Stomach smooth muscle (tissue), 2 donors: ENCODE data around the gene RNU2-1.
"Not testable (repeated sequence)": the region's sequence is repeated elsewhere in the genome, so short reads cannot be mapped to it uniquely, and the experiment has no call there.

ENCODE experiments used
- H3K27ac ChIP-seq: one replicate; pipeline ENCODE4 v1.7.0; 2013; ENCODE audit warnings: mild to moderate bottlenecking, low read length, inconsistent platforms
- H3K27me3 ChIP-seq, 2 donors: one replicate each; pipeline ENCODE4 v1.7.0; 2013; ENCODE audit warnings: low read length in 2 of 2; ENCODE audit not compliant: insufficient read depth in 2 of 2, control insufficient read depth in 1 of 2
- H3K36me3 ChIP-seq, 2 donors: one replicate each; pipeline ENCODE4 v1.7.0; 2013; ENCODE audit warnings: low read length in 2 of 2; ENCODE audit not compliant: control insufficient read depth in 2 of 2, insufficient read depth in 2 of 2
- H3K4me1 ChIP-seq: one replicate; pipeline ENCODE4 v1.7.0; 2013; ENCODE audit warnings: low read length; ENCODE audit not compliant: control insufficient read depth, insufficient read depth
- H3K4me3 ChIP-seq, 2 donors: one replicate each; pipeline ENCODE4 v1.7.0; 2013; ENCODE audit warnings: low read length in 2 of 2
- H3K9ac ChIP-seq, 2 donors: one replicate each; pipeline ENCODE4 v1.7.0; 2013; ENCODE audit warnings: low read length in 2 of 2, mild to moderate bottlenecking in 1 of 2
- H3K9me3 ChIP-seq, 2 donors: one replicate each; pipeline ENCODE4 v1.7.0; 2013; ENCODE audit warnings: low read length in 2 of 2; ENCODE audit not compliant: control insufficient read depth in 2 of 2
- donor health status: healthy.
- donor health status: Pancreatic carcinoma.

Gene RNU2-1

GRCh38 chr17:43213545-43213944 lies 20.2 kb downstream of the RNU2-1 start:
- Histone ChIP-seq H3K36me3 (peaks cover 21% of the 10 kb centered on the region in 2 donors), H3K9me3 (no peaks in the 10 kb centered on the region), H3K27ac (no peak overlapping the region), H3K4me3 (no peak overlapping the region), H3K9ac (no peak overlapping the region), H3K4me1 (peaks cover 13% of the 10 kb centered on the region), H3K27me3 (no peaks in the 10 kb centered on the region)

DNA sequence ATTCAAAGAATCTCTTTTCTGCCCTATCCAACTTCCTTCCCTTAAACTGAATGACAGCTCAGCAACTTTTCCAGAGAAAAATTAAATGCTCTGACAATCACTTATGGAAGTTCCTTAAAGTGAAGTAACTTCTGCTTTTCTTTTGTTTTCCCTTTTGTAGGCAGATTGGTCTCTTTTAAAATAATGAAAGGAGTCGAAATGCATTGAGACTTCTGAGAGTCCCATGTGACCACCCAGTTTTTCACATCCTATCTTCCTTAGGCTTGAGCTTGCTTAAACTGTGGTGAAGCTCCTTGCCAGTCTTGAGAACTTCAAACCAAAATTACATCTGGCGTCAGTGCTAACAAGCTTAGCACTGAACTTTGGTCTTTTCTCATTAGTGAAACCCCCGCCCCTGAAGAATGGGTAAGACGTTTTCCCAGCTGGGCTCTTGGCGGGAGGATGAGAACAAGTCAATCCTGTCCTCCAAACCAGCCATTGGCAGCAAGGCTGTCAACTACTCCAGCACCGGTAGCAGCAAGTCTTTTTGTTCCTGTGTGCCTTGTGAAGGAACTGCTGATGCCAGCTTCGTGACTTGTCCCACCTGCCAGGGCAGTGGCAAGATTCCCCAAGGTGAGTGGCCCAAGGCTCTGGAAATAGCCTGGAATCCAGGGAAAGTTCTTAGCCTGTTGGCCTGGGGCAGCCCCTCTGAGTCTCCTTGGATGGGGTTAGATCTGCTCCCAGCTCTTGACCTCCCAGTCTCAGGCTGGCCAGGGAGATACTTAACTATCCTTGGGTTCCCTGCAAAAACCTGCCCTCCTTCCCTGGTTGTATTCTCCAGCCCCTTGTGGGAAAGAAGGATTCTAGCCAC lies 20.9 kb downstream of the RNU2-1 start:
- Histone ChIP-seq H3K4me1 (peaks cover 13% of the 10 kb centered on the region), H3K27me3 (no peaks in the 10 kb centered on the region), H3K9me3 (no peaks in the 10 kb centered on the region), H3K27ac (peak overlapping the region; percentile 76), H3K9ac (peak overlapping the region; percentile 89 to 91), H3K36me3 (peaks cover 26 to 28% of the 10 kb centered on the region in 2 donors), H3K4me3 (peak overlapping the region; percentile 87 to 88)

- Histone ChIP-seq H3K36me3 (peaks cover 26 to 36% of the 10 kb centered on the region in 2 donors), H3K27me3 (no peaks in the 10 kb centered on the region), H3K9ac (peak within 1 kb of the TSS; percentile 89 to 91), H3K27ac (peak within 1 kb of the TSS; percentile 76), H3K4me3 (peak within 1 kb of the TSS; percentile 87 to 88), H3K9me3 (no peaks in the 10 kb centered on the region), H3K4me1 (peaks cover 13% of the 10 kb centered on the region)
Measured at GRCh38 chr17:43211480-43212402, 22.0 kb downstream of the RNU2-1 start, which contains the start of gene TMEM106A. TSS of gene TMEM106A (plus strand) at chr17:43211875. CDS start at chr17:43213042, 1,167 bp downstream.

DNA sequence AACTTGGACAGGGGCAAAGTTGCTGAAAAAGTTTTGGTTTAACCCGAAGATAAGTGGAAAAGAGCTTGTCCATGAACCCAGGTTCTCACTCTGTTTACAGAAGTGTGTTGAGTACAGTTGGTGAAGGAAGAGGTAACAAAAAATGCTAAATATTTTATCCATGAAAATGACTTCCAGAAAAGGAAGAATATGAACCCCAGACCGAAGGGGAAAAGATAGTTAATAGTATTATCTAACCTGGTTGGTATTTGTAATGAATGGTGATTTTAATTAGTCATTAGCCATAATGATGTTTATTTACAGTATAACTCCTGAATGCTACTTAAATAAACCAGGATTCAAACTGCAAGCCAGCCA lies 22.7 kb downstream of the RNU2-1 start:
- peak overlapping the region; percentile 66 to 87 for H3K4me3 ChIP-seq
- H3K36me3 ChIP-seq, result peaks cover 23 to 30% of the 10 kb centered on the region in 2 donors

DNA sequence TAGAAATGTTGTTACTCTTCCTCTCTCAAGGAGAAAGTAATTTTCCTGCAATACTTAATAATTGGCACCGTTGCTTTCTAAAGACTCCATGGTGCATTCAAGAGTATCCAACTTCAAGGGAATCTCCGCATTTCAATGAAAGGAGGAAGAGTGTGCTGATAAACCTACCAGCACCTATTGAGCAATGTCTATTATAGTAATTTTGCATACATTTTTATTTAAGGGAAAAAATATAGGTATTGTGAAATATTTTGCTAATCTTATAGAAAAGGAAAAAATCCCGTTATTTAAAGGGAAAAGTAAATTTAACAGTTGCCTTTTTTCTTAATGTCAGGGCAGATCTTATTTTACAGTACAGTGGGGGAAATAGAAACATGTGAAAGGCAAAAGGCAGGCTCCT lies 23.2 kb downstream of the RNU2-1 start:
- Histone ChIP-seq H3K4me3 (no peak overlapping the region), H3K27me3 (no peaks in the 10 kb centered on the region), H3K27ac (no peak overlapping the region), H3K9ac (peak overlapping the region in 1 of 2 donors; percentile 89), H3K4me1 (peaks cover 13% of the 10 kb centered on the region), H3K9me3 (no peaks in the 10 kb centered on the region), H3K36me3 (peaks cover 21 to 26% of the 10 kb centered on the region in 2 donors)

More for the DNA sequence above, 22.7 kb downstream of the RNU2-1 start:
- Histone ChIP-seq H3K4me1 (peaks cover 13% of the 10 kb centered on the region), H3K27me3 (no peaks in the 10 kb centered on the region), H3K9me3 (no peaks in the 10 kb centered on the region), H3K27ac (peak overlapping the region; percentile 18), H3K9ac (peak overlapping the region; percentile 74 to 89)

DNA sequence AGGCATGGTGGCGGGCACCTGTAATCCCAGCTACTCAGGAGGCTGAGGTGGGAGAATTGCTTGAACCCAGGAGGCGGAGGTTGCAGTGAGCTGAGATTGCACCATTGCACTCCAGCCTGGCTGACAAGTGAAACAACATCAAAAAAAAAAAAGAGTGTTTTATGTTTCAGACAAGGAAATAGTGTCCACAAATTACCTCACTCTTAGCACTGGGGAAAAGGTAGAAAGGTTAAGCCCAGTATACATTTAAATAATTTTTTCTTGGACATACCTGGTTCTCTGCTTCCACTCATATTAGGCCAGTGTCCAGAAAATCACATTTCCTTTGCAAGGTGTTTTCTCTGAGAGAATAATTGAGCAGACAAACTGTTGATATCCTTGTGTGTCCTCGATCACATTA lies 30.8 kb downstream of the RNU2-1 start:
- not testable (repeated sequence) for H3K4me1 ChIP-seq, H3K9me3 ChIP-seq, H3K27ac ChIP-seq, H3K9ac ChIP-seq, H3K4me3 ChIP-seq, H3K27me3 ChIP-seq
- H3K36me3 ChIP-seq, result peaks cover 59 to 64% of the 10 kb centered on the region in 2 donors

DNA sequence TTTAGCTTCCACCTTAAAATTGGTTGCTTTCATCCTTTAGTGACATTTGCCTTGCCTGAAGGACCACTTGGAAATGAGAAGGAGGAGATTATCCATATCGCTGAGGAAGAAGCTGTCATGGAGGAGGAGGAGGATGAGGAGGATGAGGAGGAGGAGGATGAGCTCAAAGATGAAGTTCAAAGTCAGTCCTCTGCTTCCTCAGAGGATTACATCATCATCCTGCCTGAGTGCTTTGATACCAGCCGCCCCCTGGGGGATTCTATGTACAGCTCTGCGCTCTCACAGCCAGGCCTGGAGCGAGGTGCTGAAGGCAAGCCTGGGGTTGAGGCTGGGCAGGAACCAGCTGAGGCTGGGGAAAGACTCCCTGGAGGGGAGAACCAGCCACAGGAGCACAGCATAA lies 33.6 kb downstream of the RNU2-1 start:
- H3K4me1 ChIP-seq, result no peaks in the 10 kb centered on the region
- no peak overlapping the region for H3K9ac ChIP-seq
- H3K9me3 ChIP-seq, result no peaks in the 10 kb centered on the region
- H3K36me3 ChIP-seq, result peaks cover 62 to 69% of the 10 kb centered on the region in 2 donors
- no peak overlapping the region for H3K4me3 ChIP-seq
- H3K27me3 ChIP-seq, result no peaks in the 10 kb centered on the region
- no peak overlapping the region for H3K27ac ChIP-seq

- Histone ChIP-seq H3K4me3 (no peak overlapping the region), H3K9ac (no peak overlapping the region), H3K27ac (no peak overlapping the region), H3K36me3 (peaks cover 65 to 73% of the 10 kb centered on the region in 2 donors), H3K9me3 (no peaks in the 10 kb centered on the region), H3K27me3 (no peaks in the 10 kb centered on the region), H3K4me1 (no peaks in the 10 kb centered on the region)
Measured at GRCh38 chr17:43199633-43200032, 34.1 kb downstream of the RNU2-1 start.

DNA sequence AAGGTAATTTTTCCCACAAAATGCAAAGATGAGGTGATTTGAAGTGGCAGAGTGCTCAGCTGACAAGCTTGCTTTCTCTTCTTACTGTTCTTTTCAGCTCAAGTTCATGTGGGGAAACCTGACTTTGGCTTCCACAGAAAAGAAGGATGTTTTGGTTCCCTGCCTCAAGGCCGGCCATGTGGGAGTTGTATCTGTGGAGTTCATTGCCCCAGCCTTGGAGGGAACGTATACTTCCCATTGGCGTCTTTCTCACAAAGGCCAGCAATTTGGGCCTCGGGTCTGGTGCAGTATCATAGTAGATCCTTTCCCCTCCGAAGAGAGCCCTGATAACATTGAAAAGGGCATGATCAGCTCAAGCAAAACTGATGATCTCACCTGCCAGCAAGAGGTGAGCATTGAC lies 40.5 kb downstream of the RNU2-1 start:
- peaks cover 74 to 75% of the 10 kb centered on the region in 2 donors for H3K36me3 ChIP-seq
- H3K4me3 ChIP-seq, result no peak overlapping the region
- H3K27me3 ChIP-seq, result no peaks in the 10 kb centered on the region
- H3K4me1 ChIP-seq, result no peaks in the 10 kb centered on the region
- H3K9me3 ChIP-seq, result no peaks in the 10 kb centered on the region
- no peak overlapping the region for H3K9ac ChIP-seq
- H3K27ac ChIP-seq, result no peak overlapping the region

GRCh38 chr17:43186656-43187055 lies 47.1 kb downstream of the RNU2-1 start:
- H3K9ac ChIP-seq, H3K4me1 ChIP-seq, H3K4me3 ChIP-seq, H3K27me3 ChIP-seq, H3K9me3 ChIP-seq, H3K27ac ChIP-seq: not testable (repeated sequence)
- peaks cover 38 to 40% of the 10 kb centered on the region in 2 donors for H3K36me3 ChIP-seq
